GM23338 (cell line): Measurements from ENCODE around the gene FLRT2.

Experiments
- CREB1 ChIP-seq: fragments of 250-450 bp; sonication (Bioruptor Pico); IDR thresholded peaks from 2 replicates; pipeline ENCODE4 v1.5.0; 2020; ENCODE audit warnings: low read depth, mild to moderate bottlenecking, moderate library complexity
- EZH2 ChIP-seq: fragments of 200-600 bp; sonication (generic); IDR thresholded peaks from one replicate; pipeline ENCODE4 v1.8.0; 2017; ENCODE audit warnings: antibody characterized with exemption, mild to moderate bottlenecking, low read depth; ENCODE audit not compliant: unreplicated experiment
- EZH2phosphoT487 ChIP-seq: fragments of 200-600 bp; sonication (generic); IDR thresholded peaks from one replicate; pipeline ENCODE4 v1.8.1; 2018; ENCODE audit warnings: antibody characterized with exemption; ENCODE audit not compliant: unreplicated experiment
- JUNB ChIP-seq: IDR thresholded peaks from one replicate; pipeline ENCODE4 v1.6.1; 2016; ENCODE audit warnings: antibody characterized with exemption; ENCODE audit not compliant: unreplicated experiment
- NANOG ChIP-seq: IDR thresholded peaks from 2 replicates; pipeline ENCODE4 v1.6.1; 2016; ENCODE audit warnings: antibody characterized with exemption, borderline replicate concordance
- POLR2AphosphoS5 ChIP-seq: IDR thresholded peaks from 2 replicates; pipeline ENCODE4 v1.6.1; 2016; ENCODE audit warnings: antibody characterized with exemption, low read depth
- ZNF331 ChIP-seq: fragments of 250-450 bp; sonication (Bioruptor Pico); IDR thresholded peaks from 2 replicates; pipeline ENCODE4 v1.5.0; 2020; ENCODE audit warnings: low read depth, mild to moderate bottlenecking, moderate library complexity
- TF ChIP-seq, protein P1 (sequence below), 2 experiments: fragments of 200-600 bp in 1 of 2; sonication (generic) in 1 of 2; conservative IDR thresholded peaks; 2 replicates each; pipeline versions ENCODE4 v1.5.1 to v1.6.1; 2016 to 2017; ENCODE audit warnings: antibody characterized with exemption in 2 of 2, low read depth in 2 of 2, mild to moderate bottlenecking in 2 of 2, moderate library complexity in 1 of 2
- TF ChIP-seq, protein P2 (sequence below): IDR thresholded peaks from one replicate; pipeline ENCODE4 v1.6.1; 2018; ENCODE audit warnings: antibody characterized with exemption; ENCODE audit not compliant: unreplicated experiment
- TF ChIP-seq, protein P3 (sequence below): IDR thresholded peaks from 2 replicates; pipeline ENCODE4 v1.6.1; 2016; ENCODE audit warnings: antibody characterized with exemption
- TF ChIP-seq, protein P4 (sequence below): fragments of 250-450 bp; sonication (Bioruptor Pico); IDR thresholded peaks from 2 replicates; pipeline ENCODE4 v1.5.0; 2020; ENCODE audit warnings: mild to moderate bottlenecking, moderate library complexity

DNA sequence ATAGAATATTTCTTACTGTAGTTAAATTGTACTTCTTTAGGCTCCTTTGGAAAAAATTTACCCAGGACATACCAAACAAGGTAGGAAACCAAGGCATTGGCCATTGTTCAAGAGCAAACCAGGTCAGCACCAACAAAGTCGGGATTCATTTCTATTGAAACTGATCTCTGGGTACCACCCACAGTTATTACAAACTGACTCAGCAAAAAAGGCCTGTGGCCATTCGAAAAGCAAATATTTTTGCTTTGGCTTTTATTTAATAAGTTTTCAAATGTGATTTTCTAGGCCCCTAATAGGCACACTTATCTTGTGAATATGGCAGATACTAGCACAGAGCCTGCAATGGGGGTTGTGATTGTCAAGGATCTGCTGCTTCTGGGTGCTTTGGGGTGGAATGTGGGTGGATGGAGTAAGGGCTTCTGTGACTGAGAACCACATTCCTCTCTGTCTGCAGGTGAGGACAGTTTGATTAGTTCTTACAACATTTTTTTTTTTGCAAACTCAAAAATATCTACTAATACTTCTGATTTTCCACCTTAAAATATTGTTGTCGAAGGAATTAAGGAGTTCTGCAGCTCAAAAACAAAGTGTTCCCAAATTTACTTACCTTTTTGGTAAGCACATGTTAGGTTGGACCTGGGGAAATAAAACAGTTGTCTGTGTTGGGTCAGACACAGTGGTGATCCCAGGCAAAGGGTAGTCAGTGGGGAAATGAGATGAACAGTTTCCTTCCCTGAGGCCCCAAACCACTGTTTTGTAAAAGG, 45.1 kb downstream of the FLRT2 start:
- TF ChIP-seq, protein P1, sequence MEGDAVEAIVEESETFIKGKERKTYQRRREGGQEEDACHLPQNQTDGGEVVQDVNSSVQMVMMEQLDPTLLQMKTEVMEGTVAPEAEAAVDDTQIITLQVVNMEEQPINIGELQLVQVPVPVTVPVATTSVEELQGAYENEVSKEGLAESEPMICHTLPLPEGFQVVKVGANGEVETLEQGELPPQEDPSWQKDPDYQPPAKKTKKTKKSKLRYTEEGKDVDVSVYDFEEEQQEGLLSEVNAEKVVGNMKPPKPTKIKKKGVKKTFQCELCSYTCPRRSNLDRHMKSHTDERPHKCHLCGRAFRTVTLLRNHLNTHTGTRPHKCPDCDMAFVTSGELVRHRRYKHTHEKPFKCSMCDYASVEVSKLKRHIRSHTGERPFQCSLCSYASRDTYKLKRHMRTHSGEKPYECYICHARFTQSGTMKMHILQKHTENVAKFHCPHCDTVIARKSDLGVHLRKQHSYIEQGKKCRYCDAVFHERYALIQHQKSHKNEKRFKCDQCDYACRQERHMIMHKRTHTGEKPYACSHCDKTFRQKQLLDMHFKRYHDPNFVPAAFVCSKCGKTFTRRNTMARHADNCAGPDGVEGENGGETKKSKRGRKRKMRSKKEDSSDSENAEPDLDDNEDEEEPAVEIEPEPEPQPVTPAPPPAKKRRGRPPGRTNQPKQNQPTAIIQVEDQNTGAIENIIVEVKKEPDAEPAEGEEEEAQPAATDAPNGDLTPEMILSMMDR (conservative IDR thresholded peaks at IDR 0.05; ENCODE audit: low read depth in 2 of 2): no peak
- no peak for TF ChIP-seq POLR2AphosphoS5
- TF ChIP-seq, protein P2, sequence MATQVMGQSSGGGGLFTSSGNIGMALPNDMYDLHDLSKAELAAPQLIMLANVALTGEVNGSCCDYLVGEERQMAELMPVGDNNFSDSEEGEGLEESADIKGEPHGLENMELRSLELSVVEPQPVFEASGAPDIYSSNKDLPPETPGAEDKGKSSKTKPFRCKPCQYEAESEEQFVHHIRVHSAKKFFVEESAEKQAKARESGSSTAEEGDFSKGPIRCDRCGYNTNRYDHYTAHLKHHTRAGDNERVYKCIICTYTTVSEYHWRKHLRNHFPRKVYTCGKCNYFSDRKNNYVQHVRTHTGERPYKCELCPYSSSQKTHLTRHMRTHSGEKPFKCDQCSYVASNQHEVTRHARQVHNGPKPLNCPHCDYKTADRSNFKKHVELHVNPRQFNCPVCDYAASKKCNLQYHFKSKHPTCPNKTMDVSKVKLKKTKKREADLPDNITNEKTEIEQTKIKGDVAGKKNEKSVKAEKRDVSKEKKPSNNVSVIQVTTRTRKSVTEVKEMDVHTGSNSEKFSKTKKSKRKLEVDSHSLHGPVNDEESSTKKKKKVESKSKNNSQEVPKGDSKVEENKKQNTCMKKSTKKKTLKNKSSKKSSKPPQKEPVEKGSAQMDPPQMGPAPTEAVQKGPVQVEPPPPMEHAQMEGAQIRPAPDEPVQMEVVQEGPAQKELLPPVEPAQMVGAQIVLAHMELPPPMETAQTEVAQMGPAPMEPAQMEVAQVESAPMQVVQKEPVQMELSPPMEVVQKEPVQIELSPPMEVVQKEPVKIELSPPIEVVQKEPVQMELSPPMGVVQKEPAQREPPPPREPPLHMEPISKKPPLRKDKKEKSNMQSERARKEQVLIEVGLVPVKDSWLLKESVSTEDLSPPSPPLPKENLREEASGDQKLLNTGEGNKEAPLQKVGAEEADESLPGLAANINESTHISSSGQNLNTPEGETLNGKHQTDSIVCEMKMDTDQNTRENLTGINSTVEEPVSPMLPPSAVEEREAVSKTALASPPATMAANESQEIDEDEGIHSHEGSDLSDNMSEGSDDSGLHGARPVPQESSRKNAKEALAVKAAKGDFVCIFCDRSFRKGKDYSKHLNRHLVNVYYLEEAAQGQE: no peak
- no peak for TF ChIP-seq NANOG
- no peak for TF ChIP-seq EZH2phosphoT487
- TF ChIP-seq, protein P3, sequence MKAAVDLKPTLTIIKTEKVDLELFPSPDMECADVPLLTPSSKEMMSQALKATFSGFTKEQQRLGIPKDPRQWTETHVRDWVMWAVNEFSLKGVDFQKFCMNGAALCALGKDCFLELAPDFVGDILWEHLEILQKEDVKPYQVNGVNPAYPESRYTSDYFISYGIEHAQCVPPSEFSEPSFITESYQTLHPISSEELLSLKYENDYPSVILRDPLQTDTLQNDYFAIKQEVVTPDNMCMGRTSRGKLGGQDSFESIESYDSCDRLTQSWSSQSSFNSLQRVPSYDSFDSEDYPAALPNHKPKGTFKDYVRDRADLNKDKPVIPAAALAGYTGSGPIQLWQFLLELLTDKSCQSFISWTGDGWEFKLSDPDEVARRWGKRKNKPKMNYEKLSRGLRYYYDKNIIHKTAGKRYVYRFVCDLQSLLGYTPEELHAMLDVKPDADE: no peak
- no peak for TF ChIP-seq CREB1 (CRISPR knock-in tag)
- no peak for TF ChIP-seq EZH2
- no peak for TF ChIP-seq JUNB
- TF ChIP-seq ZNF331 (CRISPR knock-in tag): no peak
- TF ChIP-seq, protein P4, sequence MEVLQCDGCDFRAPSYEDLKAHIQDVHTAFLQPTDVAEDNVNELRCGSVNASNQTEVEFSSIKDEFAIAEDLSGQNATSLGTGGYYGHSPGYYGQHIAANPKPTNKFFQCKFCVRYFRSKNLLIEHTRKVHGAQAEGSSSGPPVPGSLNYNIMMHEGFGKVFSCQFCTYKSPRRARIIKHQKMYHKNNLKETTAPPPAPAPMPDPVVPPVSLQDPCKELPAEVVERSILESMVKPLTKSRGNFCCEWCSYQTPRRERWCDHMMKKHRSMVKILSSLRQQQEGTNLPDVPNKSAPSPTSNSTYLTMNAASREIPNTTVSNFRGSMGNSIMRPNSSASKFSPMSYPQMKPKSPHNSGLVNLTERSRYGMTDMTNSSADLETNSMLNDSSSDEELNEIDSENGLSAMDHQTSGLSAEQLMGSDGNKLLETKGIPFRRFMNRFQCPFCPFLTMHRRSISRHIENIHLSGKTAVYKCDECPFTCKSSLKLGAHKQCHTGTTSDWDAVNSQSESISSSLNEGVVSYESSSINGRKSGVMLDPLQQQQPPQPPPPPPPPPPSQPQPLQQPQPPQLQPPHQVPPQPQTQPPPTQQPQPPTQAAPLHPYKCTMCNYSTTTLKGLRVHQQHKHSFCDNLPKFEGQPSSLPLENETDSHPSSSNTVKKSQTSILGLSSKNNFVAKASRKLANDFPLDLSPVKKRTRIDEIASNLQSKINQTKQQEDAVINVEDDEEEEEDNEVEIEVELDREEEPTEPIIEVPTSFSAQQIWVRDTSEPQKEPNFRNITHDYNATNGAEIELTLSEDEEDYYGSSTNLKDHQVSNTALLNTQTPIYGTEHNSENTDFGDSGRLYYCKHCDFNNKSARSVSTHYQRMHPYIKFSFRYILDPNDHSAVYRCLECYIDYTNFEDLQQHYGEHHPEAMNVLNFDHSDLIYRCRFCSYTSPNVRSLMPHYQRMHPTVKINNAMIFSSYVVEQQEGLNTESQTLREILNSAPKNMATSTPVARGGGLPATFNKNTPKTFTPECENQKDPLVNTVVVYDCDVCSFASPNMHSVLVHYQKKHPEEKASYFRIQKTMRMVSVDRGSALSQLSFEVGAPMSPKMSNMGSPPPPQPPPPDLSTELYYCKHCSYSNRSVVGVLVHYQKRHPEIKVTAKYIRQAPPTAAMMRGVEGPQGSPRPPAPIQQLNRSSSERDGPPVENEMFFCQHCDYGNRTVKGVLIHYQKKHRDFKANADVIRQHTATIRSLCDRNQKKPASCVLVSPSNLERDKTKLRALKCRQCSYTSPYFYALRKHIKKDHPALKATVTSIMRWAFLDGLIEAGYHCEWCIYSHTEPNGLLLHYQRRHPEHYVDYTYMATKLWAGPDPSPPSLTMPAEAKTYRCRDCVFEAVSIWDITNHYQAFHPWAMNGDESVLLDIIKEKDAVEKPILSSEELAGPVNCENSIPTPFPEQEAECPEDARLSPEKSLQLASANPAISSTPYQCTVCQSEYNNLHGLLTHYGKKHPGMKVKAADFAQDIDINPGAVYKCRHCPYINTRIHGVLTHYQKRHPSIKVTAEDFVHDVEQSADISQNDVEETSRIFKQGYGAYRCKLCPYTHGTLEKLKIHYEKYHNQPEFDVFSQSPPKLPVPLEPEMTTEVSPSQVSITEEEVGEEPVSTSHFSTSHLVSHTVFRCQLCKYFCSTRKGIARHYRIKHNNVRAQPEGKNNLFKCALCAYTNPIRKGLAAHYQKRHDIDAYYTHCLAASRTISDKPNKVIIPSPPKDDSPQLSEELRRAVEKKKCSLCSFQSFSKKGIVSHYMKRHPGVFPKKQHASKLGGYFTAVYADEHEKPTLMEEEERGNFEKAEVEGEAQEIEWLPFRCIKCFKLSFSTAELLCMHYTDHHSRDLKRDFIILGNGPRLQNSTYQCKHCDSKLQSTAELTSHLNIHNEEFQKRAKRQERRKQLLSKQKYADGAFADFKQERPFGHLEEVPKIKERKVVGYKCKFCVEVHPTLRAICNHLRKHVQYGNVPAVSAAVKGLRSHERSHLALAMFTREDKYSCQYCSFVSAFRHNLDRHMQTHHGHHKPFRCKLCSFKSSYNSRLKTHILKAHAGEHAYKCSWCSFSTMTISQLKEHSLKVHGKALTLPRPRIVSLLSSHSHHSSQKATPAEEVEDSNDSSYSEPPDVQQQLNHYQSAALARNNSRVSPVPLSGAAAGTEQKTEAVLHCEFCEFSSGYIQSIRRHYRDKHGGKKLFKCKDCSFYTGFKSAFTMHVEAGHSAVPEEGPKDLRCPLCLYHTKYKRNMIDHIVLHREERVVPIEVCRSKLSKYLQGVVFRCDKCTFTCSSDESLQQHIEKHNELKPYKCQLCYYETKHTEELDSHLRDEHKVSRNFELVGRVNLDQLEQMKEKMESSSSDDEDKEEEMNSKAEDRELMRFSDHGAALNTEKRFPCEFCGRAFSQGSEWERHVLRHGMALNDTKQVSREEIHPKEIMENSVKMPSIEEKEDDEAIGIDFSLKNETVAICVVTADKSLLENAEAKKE (CRISPR knock-in tag): peak; percentile 47; the same call in 1 of the 2 replicates
